ENCODE data around the gene GNPTG. TPM values are rescaled to one million over a fixed set of nuclear protein-coding genes. Genes with fewer than 3 reads are reported as not detected.

Gene GNPTG
- total RNA-seq, 1 donor from 2014 or later: 40.2 TPM

DNA sequence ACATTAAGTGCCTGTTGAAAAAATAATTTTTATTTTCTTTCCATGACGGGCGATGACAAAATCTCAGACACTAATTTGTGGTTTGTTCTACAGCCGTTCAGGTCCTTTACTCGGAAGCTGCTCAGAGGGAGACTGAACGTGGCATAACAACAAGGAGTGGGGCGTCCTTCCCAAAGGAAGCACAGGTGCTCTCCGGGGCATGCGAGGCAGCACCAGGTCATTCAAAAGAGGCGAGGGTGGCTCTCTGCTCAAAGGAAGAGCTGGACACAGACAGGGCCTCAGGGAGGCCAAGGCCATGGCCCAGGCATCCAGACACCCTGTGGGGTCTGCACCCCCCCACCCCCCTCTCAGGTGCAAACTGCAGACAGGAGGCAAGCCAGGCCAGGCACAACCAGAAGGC lies 46.6 kb downstream of the GNPTG start:
- ATAC-seq (ENCODE audit: low read depth) (no peak), DNase-seq (no peak)
- ChIA-PET CTCF (no interaction called here), POLR2A (no interaction called here)
- Mint-ChIP-seq H3K9me3 (no peaks in the 10 kb centered on the region), H3K27me3 (no peaks in the 10 kb centered on the region), H3K27ac (no peak overlapping the region), H3K36me3 (ENCODE audit: low read depth) (peaks cover 61% of the 10 kb centered on the region), H3K4me3 (no peak overlapping the region), H3K4me1 (no peaks in the 10 kb centered on the region)
- TF ChIP-seq, protein P1, sequence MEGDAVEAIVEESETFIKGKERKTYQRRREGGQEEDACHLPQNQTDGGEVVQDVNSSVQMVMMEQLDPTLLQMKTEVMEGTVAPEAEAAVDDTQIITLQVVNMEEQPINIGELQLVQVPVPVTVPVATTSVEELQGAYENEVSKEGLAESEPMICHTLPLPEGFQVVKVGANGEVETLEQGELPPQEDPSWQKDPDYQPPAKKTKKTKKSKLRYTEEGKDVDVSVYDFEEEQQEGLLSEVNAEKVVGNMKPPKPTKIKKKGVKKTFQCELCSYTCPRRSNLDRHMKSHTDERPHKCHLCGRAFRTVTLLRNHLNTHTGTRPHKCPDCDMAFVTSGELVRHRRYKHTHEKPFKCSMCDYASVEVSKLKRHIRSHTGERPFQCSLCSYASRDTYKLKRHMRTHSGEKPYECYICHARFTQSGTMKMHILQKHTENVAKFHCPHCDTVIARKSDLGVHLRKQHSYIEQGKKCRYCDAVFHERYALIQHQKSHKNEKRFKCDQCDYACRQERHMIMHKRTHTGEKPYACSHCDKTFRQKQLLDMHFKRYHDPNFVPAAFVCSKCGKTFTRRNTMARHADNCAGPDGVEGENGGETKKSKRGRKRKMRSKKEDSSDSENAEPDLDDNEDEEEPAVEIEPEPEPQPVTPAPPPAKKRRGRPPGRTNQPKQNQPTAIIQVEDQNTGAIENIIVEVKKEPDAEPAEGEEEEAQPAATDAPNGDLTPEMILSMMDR (IDR thresholded peaks at IDR 0.05): no peak
- intact Hi-C loops (cut with micrococcal nuclease): no loop called here

DNA sequence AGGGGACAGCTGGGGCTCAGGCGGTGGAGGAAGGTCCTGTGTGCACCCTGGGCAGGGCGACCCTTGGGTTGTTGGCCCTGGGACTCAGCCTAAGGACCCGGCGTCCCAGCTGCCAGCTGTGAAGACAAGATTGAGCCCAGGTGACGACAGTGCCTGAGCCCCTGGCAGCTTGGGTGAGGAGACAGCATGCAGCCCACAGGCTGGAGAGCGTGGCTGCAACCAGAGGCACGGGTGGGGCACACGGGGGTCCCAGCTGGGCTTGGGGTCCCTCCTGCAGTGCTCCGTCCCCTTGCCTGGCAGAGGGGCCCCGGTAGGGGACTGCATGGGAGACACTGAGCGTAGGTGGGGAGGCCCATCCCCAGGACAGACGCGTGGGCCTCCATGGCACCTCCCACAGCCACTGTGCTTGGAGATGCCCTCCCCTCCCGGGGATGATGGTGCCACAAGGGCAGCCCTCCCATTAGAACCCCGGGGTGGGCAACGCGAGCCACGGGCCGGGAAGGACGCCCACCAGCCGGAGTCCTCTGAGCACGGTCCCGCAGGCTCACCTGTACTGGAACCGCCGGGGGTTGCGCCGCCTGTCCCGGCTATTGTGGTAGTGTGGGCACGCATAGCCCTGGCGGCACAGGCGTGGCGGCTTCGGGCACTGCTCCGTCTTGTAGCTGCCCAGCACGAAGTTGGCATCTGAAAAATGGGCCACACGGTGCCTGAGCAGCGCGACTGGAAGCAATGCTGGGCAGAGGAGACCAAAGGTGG lies 47.3 kb downstream of the GNPTG start:
- Mint-ChIP-seq H3K4me1 (no peaks in the 10 kb centered on the region), H3K36me3 (ENCODE audit: low read depth) (peaks cover 60% of the 10 kb centered on the region), H3K9me3 (no peaks in the 10 kb centered on the region), H3K27ac (no peak overlapping the region), H3K4me3 (no peak overlapping the region), H3K27me3 (no peaks in the 10 kb centered on the region)
- ChIA-PET CTCF (no interaction called here), POLR2A (no interaction called here)
- TF ChIP-seq, protein P1 (IDR thresholded peaks at IDR 0.05): no peak
- DNase-seq: no peak
- intact Hi-C loops (cut with micrococcal nuclease): no loop called here
- no peak for ATAC-seq (ENCODE audit: low read depth)

DNA sequence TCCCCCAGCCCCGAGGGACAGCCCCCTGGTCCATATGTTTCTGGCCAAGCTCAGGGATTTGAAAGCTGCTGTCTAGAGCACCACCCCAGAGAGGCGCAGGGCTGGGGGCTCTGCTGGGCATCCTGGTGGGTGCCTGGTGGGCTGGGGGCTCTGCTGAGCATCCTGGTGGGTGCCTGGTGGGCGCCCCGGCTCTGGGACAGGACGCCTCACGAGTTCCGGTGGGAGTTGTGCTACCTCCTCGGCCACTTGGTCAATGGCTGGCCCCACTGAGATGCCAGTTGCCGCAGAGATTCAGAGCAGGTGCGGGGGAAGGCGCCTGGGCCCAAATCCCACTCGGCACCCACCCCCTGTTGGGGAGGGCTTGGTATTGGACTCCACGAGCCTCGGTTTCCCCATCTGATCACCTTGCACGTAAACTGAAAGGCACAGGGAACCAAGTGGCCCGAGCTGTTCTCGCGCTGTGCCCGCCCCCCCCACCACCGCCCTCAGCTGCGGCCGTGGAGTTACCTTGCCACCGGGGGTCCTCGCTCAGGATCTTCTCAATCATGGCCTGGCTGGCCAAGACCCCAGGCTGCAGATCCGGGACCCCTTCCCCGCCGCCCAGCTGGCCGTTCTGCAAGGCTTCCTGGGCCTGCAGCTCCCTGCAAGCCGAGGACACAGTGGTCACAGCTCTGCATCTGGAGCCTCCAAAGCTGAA lies 49.5 kb downstream of the GNPTG start:
- TF ChIP-seq, protein P1 (IDR thresholded peaks at IDR 0.05): no peak
- H3K27me3 Mint-ChIP-seq: no peaks in the 10 kb centered on the region
- ChIA-PET CTCF (no interaction called here), POLR2A (interaction anchor here (0.6 kb wide), 1 partner anchor 555 kb away, joined by 5 read pairs; no protein-coding TSS in a partner anchor)
- no peaks in the 10 kb centered on the region for H3K4me1 Mint-ChIP-seq
- H3K36me3 Mint-ChIP-seq (ENCODE audit: low read depth): peaks cover 62% of the 10 kb centered on the region
- ATAC-seq (ENCODE audit: low read depth) (no peak), DNase-seq (no peak)
- H3K9me3 Mint-ChIP-seq: no peaks in the 10 kb centered on the region
- no peak overlapping the region for H3K27ac Mint-ChIP-seq
- intact Hi-C loops (cut with micrococcal nuclease): no loop called here
- H3K4me3 Mint-ChIP-seq: no peak overlapping the region

DNA sequence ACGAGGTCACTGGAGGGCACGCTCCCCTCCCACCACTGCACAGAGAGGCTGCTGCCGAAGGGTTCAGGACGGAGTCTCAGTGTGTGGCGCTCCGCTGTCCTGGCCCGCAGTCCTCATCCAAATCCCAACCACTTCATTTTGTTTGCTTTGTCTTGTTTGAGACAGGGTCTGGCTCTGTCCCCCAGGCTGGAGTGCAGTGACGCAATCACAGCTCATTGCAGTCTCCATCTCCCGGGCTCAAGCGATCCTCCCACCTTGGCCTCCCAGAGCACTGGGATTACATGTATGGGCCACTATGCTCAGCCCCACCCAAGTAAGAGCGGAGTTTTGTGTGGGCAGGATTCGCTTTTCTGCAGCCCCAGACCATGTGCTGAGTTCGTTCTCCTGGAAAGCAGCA lies 50.0 kb downstream of the GNPTG start:
- Mint-ChIP-seq H3K27ac (no peak overlapping the region), H3K9me3 (no peaks in the 10 kb centered on the region), H3K36me3 (ENCODE audit: low read depth) (peaks cover 59% of the 10 kb centered on the region), H3K4me1 (no peaks in the 10 kb centered on the region), H3K27me3 (no peaks in the 10 kb centered on the region), H3K4me3 (no peak overlapping the region)
- intact Hi-C loops (cut with micrococcal nuclease): no loop called here
- ATAC-seq (ENCODE audit: low read depth): no peak
- POLR2A ChIA-PET: interaction anchor here (0.6 kb wide), 1 partner anchor 555 kb away, joined by 5 read pairs; no protein-coding TSS in a partner anchor
- CTCF ChIA-PET: no interaction called here
- no peak for DNase-seq
- TF ChIP-seq, protein P1 (IDR thresholded peaks at IDR 0.05): no peak

DNA sequence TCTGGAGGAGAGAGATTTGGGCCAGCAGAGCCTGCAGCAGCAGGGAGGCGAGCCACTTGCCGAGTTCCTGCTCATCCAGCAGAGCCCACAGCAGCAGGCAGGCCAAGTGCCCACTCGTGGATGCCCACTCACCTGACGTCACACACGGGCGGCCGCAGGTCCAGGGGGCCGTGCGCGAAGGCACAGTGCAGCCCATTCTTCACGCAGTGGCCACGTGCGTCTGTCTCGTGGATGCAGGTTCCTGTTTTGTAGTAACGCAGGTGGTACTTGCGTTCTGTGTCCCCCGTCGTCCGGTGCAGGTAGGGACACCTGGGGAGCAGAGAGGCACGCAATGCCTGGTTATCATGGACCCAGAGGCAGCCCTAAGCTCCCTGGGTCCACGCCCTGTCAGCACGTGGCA lies 51.3 kb downstream of the GNPTG start:
- CTCF ChIA-PET: no interaction called here

More for the DNA sequence above, 51.3 kb downstream of the GNPTG start:
- Mint-ChIP-seq H3K9me3 (no peaks in the 10 kb centered on the region), H3K27me3 (no peaks in the 10 kb centered on the region), H3K4me3 (no peak overlapping the region), H3K36me3 (ENCODE audit: low read depth) (peaks cover 58% of the 10 kb centered on the region), H3K27ac (no peak overlapping the region), H3K4me1 (peaks cover 7% of the 10 kb centered on the region)
- ATAC-seq (ENCODE audit: low read depth) (no peak), DNase-seq (no peak)
- TF ChIP-seq, protein P1 (IDR thresholded peaks at IDR 0.05): no peak
- intact Hi-C loops (cut with micrococcal nuclease): no loop called here
- POLR2A ChIA-PET: no interaction called here
